K562 (cell line): Measurements from ENCODE around the gene NPM1. TPM values are rescaled to one million over a fixed set of nuclear protein-coding genes. Genes with fewer than 3 reads are reported as not detected.

Source experiments
- ATF7 ChIP-seq: fragments of 450-650 bp; IDR thresholded peaks from 2 replicates; pipeline ENCODE4 v1.7.1; 2014; ENCODE audit warnings: mild to moderate bottlenecking, moderate library complexity
- BACH1 ChIP-seq: fragments of 200-800 bp; sonication (Bioruptor generic); IDR thresholded peaks from 2 replicates; pipeline ENCODE4 v1.6.1; 2016; ENCODE audit warnings: missing genetic modification characterization, missing compliant biosample characterization
- DMBX1 ChIP-seq: fragments of 250-450 bp; sonication (Bioruptor Pico); IDR thresholded peaks from 2 replicates; pipeline ENCODE4 v1.8.0; 2022; ENCODE audit warnings: inconsistent platforms, mild to moderate bottlenecking, moderate library complexity, borderline replicate concordance
- DPF2 ChIP-seq: fragments of 450-650 bp; IDR thresholded peaks from 2 replicates; pipeline ENCODE4 v1.6.1; 2016
- EP300 ChIP-seq: IDR thresholded peaks from 2 replicates; pipeline ENCODE4 v1.6.1; 2012; ENCODE audit warnings: low read length, improper control_type of control experiment
- GATAD2B ChIP-seq: fragments of 450-650 bp; IDR thresholded peaks from 2 replicates; pipeline ENCODE4 v1.6.1; 2017; ENCODE audit warnings: mild to moderate bottlenecking, borderline replicate concordance
- ILK ChIP-seq: fragments of 450-650 bp; IDR thresholded peaks from 2 replicates; pipeline ENCODE4 v1.6.1; 2016; ENCODE audit warnings: missing genetic modification characterization, low read depth, mild to moderate bottlenecking, missing compliant biosample characterization, moderate library complexity, borderline replicate concordance
- MAFG ChIP-seq: fragments of 450-650 bp; conservative IDR thresholded peaks from 2 replicates; pipeline ENCODE4 v1.6.1; 2016; ENCODE audit warnings: missing genetic modification characterization, missing compliant biosample characterization
- POLR2B ChIP-seq: fragments of 450-650 bp; IDR thresholded peaks from 2 replicates; pipeline ENCODE4 v1.6.1; 2018; ENCODE audit warnings: low read depth; ENCODE audit not compliant: partially characterized antibody
- RHOXF2B ChIP-seq: fragments of 250-450 bp; sonication (Bioruptor Pico); conservative IDR thresholded peaks from 2 replicates; pipeline ENCODE4 v1.5.1; 2021
- SOX6 ChIP-seq: fragments of 450-650 bp; IDR thresholded peaks from 2 replicates; pipeline ENCODE4 v1.6.1; 2014; ENCODE audit warnings: mild to moderate bottlenecking
- SP2 ChIP-seq: IDR thresholded peaks from 2 replicates; pipeline ENCODE4 v1.6.1; 2011; ENCODE audit warnings: mild to moderate bottlenecking, low read depth, low read length, moderate library complexity; ENCODE audit not compliant: poor library complexity, severe bottlenecking; ENCODE audit errors: extremely low read depth
- ZNF695 ChIP-seq: fragments of 450-650 bp; formaldehyde crosslinking; IDR thresholded peaks from 2 replicates; pipeline ENCODE4 v1.4.0; 2020; ENCODE audit warnings: mild to moderate bottlenecking, moderate library complexity
- polyA plus RNA-seq, 8 experiments: library from polyadenylated mRNA; depleted of rRNA in 4 of 8; stranded (reverse) in 5 of 8; unstranded in 3 of 8; fragments of >200 nt; fragmentation: Nextera tagmentation in 2 of 8; fragmentation: Illumina TruSeq in 1 of 8; extraction: Ambion mirVana in 2 of 8; extraction: Trizol in 1 of 8; gene quantifications; 2 replicates each; pipeline versions ENCODE4 v1.2.1 to v1.2.3, GENCODE V29; 2011 to 2014; ENCODE audit warnings: inconsistent platforms in 1 of 8, missing spikeins in 1 of 8
- total RNA-seq, 7 experiments: library from RNA; depleted of rRNA in 6 of 7; stranded (reverse); fragments of >200 nt in 6 of 7; fragmentation: Illumina TruSeq in 2 of 7; extraction: Trizol in 2 of 7; gene quantifications; 2 replicates each; pipeline versions ENCODE4 v1.2.1 to v1.2.3, GENCODE V29; 2011 to 2021; ENCODE audit warnings: low replicate concordance in 1 of 7
- TF ChIP-seq, protein P1 (sequence below): IDR thresholded peaks from 2 replicates; pipeline ENCODE4 v1.6.1; 2012; ENCODE audit warnings: low read depth, low read length, improper control_type of control experiment, borderline replicate concordance
- TF ChIP-seq, protein P2 (sequence below): fragments of 450-650 bp; IDR thresholded peaks from 2 replicates; pipeline ENCODE4 v1.7.0; 2016; ENCODE audit warnings: borderline replicate concordance
- TF ChIP-seq, protein P3 (sequence below): fragments of 450-650 bp; formaldehyde crosslinking; IDR thresholded peaks from 2 replicates; pipeline ENCODE4 v1.4.0; 2022; ENCODE audit warnings: mild to moderate bottlenecking, moderate library complexity

NPM1 gene
- total and polyA plus RNA-seq, 9 of the 15 experiments (the other 6 are each of a cell fraction or from before 2014, with no cell fraction given) = 2,438 to 6,909 (median 5,639) TPM

DNA sequence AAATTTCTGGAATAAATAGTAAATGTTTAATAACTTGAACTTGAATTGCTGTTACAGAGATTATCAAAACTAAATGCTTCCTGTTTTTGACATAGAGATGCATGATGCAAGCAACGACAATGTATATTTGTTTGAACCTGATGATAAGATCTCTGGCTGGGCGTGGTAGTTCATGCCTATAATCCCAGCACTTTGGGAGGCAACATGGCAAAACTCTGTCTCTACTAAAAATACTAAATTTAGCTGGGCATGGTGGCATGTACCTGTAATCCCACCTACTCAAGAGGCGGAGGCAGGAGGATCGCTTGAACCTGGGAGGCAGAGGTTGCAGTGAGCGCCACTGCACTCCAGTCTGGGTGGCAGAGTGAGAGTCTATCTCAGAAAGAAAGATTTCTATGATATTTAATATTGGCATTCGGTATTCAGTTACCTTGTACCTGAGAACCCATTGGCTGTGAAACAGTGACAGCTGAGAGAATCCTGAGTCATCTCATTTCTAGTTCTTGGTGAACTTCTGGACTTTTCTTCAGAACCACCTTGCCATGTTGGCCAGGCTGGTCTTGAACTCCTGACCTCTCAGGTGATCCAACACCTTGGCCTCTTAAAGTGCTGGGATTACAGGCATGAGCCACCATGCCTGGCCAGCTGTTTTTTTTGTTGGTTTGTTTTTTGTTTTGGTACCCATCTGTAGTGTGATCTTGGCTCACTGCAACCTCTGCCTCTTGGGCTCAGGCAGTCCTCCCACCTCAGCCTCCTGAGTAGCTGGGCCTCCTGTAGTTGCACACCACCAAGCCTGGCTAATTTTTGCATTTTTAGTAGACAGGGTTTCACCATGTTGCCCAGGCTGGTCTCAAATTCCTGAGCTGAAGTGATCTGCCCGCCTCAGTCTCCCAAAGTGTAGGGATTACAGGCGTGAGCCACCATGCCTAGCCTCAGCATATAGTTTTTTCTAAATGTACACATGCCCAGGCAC lies 21.8 kb downstream of the NPM1 start (continued):
- TF ChIP-seq, protein P1, sequence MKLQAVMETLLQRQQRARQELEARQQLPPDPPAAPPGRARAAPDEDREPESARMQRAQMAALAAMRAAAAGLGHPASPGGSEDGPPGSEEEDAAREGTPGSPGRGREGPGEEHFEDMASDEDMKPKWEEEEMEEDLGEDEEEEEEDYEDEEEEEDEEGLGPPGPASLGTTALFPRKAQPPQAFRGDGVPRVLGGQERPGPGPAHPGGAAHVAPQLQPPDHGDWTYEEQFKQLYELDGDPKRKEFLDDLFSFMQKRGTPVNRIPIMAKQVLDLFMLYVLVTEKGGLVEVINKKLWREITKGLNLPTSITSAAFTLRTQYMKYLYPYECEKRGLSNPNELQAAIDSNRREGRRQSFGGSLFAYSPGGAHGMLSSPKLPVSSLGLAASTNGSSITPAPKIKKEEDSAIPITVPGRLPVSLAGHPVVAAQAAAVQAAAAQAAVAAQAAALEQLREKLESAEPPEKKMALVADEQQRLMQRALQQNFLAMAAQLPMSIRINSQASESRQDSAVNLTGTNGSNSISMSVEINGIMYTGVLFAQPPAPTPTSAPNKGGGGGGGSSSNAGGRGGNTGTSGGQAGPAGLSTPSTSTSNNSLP = no peak
- TF ChIP-seq POLR2B = peak; percentile 25
- TF ChIP-seq, protein P2, sequence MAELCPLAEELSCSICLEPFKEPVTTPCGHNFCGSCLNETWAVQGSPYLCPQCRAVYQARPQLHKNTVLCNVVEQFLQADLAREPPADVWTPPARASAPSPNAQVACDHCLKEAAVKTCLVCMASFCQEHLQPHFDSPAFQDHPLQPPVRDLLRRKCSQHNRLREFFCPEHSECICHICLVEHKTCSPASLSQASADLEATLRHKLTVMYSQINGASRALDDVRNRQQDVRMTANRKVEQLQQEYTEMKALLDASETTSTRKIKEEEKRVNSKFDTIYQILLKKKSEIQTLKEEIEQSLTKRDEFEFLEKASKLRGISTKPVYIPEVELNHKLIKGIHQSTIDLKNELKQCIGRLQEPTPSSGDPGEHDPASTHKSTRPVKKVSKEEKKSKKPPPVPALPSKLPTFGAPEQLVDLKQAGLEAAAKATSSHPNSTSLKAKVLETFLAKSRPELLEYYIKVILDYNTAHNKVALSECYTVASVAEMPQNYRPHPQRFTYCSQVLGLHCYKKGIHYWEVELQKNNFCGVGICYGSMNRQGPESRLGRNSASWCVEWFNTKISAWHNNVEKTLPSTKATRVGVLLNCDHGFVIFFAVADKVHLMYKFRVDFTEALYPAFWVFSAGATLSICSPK = no peak
- no peak for TF ChIP-seq ZNF695 (CRISPR knock-in tag)
- peak; percentile 75; the same call in 1 of the 2 replicates for TF ChIP-seq ATF7
- TF ChIP-seq DMBX1 (CRISPR knock-in tag) = peak; percentile 73; the same call in 1 of the 2 replicates
- TF ChIP-seq, protein P3, sequence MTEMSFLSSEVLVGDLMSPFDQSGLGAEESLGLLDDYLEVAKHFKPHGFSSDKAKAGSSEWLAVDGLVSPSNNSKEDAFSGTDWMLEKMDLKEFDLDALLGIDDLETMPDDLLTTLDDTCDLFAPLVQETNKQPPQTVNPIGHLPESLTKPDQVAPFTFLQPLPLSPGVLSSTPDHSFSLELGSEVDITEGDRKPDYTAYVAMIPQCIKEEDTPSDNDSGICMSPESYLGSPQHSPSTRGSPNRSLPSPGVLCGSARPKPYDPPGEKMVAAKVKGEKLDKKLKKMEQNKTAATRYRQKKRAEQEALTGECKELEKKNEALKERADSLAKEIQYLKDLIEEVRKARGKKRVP (CRISPR knock-in tag) = peak; percentile 88
- peak; percentile 94 for TF ChIP-seq SOX6
- no peak for TF ChIP-seq SP2
- TF ChIP-seq BACH1 (tag) = no peak
- TF ChIP-seq ILK (tag) = no peak
- TF ChIP-seq EP300 = peak; percentile 74; the same call in 1 of the 2 replicates
- TF ChIP-seq RHOXF2B = no peak
- peak; percentile 15; the same call in 1 of the 2 replicates for TF ChIP-seq DPF2
- no peak for TF ChIP-seq MAFG (tag)
- no peak for TF ChIP-seq GATAD2B
